B cell (primary cell): Measurements from ENCODE around the gene ACOXL.

Source experiments
- CTCF ChIP-seq: fragments of 200-600 bp; IDR thresholded peaks from one replicate; pipeline ENCODE4 v1.8.0; 2022; ENCODE audit warnings: antibody characterized with exemption, mild to moderate bottlenecking
- EZH2 ChIP-seq: IDR thresholded peaks from 2 replicates; pipeline ENCODE4 v1.6.1; 2012; ENCODE audit warnings: borderline replicate concordance, low read depth, mild to moderate bottlenecking, moderate library complexity, low read length; ENCODE audit not compliant: insufficient read depth, poor library complexity, severe bottlenecking

GRCh38 chr2:110978756-110979470 is 246.5 kb downstream of the ACOXL start:
- TF ChIP-seq CTCF: no peak
- TF ChIP-seq EZH2: no peak
